Measurements from ENCODE around the gene SPHK1.

SPHK1 gene

DNA sequence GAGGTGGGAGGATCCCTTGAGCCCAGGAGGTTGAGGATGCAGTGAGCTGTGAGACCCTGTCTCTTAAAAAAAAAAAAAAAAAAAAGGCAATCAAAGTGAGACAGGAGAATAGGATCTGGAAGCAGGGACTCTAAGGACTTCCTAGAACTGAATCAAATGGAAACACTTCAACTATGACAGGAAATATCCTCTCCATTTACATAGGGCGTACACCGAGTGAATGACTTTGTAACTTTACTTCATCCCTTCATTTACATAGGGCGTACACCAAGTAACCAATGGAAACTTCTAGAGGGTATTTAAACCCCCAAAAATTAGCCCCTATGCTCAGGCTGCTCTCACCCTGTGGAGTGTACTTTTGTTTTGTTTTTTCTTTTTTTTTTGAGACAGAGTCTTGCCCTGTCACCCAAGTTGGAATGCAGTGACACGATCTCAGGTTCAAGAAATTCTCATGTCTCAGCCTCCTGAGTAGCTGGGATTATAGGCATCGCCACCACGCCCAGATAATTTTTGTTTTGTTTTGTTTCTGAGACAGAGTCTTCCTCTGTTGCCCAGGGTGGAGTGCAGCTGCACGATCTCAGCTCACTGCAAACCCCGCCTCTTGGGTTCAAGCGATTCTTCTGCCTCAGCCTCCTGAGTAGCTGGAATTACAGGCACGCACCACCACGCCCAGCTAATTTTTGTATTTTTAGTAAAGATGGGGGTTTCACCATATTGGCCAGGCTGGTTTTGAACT is 21.1 kb upstream of the SPHK1 start:
- DNase-seq: no peak

DNA sequence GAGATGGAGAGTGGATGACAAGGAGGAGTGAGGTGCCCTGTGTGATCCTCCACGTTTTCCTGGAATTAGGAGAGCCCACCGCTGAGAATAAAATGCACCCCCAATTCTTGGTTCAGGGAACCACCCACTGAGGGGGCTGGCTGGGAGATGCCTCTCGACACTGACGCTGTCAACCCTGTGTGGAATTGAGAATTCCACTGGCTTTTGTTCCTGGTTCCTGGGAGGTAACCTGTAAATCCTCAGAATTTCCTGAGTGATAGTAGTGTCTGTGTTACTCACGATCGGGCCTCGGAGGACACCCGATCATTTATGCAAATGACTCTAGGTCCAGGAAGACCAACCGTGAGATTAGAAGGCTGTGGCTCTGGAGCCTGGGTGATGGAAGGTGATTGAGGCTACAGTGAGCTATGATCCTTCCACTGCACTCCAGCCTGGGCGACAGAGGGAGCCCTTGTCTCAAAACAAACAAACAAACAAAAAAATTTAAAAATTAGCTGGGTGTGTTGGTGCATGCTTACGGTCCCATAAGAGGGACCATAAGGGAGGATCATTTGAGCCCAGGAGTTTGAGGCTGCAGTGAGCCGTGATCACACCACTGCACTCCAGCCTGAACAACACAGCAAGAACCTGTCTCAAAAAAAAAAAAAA is 19.0 kb upstream of the SPHK1 start:
- no peak for DNase-seq

DNA sequence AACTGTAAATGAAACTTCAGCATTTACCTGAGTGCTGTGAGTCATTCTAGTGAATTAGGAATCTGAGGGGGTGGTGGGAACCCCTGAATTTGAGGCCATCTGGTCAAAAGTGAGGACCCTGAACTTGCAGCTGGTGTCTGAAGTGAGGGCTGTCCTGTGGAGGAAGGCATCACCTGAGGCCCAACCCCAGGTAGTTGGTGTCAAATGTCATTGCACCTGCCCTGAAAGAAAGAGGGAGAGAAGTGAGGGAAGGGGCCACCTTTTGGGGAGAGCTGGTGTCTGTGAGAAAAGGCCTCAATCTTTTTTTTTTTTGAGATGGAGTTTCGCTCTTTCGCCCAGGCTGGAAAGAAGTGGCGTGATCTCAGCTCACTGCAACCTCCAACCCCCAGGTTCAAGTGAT is 18.2 kb upstream of the SPHK1 start:
- no peak for DNase-seq

DNA sequence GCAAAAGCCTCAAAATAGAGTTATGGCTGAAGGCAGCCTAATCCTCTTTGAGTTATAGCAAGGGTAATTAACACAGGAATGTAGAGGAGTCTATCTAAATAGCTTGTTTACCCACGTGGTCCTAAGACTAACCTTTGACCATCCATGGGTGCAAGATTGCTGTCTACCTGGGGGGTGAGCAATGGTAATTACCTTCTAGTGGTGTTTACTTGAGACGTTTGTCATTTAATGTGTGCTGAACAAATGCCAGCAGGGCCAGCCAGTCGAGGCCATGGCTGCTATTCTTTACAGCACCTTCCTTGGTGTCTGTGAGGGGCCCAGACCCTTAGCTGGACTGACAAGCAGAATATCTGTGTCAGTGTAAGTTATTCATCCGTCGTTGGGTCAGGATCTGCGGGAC is 16.8 kb upstream of the SPHK1 start:
- no peak for DNase-seq

DNA sequence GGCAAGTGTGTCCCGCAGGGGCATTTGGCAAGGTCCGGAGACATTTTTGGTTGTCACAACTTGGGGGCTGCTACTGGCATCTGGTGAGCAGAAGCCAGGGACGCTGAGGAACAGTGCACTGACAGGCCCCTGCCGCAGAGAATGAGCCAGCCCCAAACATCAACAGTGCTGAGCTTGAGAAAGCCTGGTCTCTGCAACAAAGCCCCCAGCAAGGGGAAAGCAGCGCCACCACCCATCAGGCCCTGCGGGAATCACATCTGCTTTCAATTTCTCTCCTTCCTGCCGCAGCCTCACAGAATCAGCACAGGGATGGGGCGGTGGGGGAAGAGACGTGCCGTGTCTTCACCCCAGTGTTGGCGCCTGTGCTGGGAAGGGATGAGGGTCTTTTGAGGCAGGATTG is 15.9 kb upstream of the SPHK1 start:
- no peak for DNase-seq

DNA sequence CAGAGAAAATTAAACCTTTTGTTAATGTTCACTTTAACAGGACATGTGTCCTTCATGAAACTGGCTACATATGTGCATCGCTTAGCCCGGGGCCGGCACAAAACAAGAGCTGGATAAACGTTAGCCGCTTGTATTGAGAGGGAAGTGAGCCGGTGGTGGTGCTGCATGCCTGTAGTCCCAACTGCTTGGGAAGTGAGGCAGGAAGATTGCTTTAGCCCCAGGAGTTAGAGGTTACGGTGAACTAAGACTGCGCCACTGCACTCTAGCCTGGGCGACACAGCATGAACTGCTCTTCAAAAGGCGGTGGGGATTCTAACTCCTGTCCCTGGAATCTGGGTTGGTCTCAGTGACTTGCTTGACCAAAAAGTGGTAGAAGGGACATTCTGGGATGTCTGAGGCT is 15.0 kb upstream of the SPHK1 start:
- DNase-seq: no peak

DNA sequence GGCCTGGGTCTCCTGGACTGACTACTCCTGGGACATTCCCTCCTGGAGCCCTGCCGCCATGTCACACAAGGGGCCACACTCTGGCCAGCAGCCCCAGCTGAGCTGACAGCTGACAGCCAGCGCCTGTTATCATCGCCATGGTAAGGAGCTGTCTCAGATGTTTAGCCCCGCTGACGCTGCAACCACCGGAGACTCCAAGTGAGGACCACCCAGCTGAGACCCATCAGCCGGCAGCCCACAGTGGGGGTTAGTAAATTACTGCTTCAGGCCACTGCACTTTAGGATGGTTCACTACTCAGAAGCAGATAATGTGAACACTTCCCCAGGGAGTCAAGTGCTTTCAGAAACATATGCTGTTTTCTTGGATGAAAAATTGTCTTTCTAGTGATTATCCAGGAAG is 14.6 kb upstream of the SPHK1 start:
- no peak for DNase-seq

DNA sequence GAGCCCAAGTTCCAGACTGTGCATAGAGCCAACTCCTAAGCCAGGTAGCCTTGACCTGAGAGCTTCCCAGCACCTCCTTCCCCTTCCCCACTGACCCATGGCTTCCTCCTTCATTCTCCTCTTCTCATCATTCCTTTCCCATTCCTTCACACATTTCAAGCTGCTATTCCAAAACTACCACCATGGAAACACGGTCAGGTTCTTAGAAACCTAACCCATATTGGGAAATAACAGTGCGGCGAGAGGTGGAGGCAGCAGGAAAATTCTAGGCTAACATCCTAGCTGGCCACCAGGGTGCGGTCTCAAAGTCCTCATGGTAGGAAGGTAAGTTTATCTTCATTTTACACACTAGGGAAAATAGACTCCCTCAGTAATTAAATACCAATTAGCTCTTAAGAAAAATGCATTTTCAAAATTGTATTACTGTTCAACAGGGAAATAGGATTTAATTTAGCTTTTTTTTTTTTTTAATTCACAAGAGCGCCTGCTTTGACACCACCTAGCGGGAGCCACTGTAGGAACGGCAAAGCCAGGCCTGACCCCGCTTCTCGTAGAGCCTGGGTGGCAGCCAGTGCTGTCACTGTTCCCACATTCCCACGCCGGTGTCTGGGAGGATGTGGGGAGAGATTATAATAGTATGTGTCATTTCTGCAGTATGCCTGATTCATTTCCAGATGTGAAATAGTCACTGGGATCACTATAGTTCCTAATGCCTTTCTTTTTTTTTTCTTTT is 14.0 kb upstream of the SPHK1 start:
- DNase-seq: no peak

DNA sequence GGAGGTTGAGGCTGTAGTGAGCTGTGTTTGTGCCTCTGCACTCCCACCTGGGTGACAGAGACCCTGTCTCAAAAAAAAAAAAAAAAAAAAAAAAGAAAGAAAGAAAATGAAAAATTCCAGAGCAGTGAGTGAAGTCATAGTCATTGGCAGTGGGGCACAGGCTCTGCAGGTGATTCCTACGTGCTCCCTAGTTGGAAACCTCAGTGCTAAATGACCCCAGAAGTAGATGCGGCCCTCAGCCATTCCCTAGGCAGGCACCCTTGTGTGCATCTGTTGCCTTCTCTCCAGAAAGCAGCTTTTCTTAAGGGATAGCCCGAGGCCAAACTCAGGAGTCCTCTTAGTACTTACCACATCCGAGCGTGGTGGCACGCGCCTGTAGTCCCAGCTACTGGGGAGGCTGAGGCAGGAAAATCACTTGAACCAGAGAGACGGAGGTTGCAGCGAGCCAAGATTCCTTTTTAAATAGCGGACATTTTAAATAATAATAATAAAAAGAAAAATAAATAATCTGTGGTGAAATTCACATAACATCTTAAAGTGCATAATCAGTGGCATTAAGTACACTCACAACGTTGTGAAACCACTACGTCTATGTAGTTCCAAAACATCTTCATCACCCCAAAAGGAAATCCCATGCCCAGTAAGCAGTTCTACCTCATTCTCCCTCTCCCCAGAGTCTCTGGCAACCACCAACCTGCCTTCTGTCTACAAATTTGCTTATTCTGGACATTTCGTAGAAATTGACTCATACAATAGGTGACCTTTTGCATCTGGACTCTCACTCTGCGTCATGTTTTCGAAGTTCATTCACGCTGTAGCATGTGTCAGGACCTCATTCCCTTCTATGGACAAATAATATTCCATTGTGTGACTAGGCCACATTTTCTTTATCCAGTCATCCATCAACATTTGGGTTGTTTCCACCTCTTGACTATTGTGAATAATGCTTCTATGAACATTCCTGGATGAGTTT is 12.5 kb upstream of the SPHK1 start:
- no peak for DNase-seq

DNA sequence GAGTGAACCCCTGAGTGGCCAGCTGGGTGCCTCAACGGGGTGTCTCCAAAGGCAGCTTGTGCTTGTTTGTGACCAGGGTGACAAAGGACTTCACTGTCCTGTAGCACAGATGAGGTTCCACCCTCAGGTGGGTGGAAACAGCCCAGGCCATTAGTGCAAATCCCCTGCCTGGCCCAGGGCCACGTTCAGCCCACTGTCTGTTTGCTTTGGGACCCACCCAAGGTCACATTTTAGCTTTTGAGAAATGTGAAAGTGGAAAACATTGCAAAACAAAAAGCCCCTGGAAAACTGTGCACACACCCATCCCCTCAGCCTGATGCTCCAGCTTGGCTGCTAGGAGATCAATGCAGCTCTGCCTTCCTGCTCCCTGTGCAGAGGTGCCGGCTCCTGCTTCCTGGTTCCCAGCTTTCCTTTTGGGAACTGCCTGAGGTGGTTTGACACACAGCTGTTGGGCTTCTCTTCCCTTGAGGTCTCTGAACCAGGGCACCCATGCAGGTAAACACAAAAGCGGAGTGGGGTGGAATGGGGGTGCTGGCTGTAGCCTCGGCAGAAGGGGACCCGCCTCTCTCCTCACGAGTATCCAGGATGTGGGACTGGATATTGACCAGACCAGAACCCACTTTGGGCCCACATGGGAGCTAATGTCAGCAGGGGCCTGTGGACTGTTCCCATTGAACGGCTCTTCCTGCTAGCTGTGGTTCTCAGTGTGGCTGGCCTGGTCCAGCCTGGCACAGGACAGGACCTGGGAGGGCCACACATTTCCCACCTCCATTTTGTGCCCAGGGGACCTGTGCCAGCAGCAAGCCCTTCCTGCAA is 7.9 kb upstream of the SPHK1 start:
- DNase-seq: no peak

DNA sequence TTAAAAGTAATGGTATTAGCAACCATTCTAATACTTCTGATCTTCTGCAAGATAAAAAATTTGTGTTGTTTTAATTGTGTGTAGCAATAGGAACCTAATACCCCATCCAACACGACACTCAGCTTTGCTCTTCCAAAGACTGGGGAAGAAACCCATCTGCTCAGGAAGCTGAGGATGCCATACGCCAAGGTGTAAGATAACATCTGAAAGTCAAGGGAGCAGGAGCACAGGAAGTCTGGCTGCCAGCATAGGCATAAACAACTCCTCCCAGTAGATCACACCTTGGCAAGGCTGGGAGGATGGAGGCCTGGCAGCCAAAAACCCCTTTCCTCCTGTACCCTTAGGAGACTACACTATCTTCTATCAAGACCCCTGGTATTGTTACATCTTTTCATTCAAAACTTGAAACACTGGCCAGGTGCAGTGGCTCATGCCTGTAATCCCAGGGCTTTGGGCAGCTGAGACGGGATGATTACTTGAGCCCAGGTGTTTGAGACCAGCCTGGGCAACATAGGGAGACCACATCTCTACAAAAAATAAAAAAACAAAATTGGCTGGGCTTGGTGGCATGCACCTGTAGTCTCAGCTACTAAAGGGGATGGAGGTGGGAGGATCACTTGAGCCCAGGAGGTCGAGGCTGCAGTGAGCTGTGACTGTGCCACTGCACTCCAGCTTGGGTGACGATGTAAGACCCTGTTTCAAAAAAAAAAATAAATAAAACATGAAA is 5.7 kb upstream of the SPHK1 start:
- no peak for DNase-seq

DNA sequence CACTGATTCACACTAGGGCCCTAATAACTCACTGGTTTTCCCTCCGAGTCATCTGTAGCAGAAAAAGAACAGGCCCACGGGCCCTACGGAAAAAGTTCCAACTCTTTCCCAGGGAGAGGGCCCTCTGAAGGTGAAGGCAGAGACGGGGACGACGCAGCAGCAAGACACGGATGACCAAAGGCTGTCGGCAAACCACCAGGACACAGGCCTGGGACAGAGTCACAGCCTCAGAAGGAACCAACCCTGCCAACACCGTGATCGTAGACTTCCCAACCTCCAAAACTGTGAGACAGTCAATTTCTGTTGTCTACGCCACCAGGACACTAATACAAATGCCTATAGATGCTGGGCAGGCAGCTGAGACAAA is 5.2 kb upstream of the SPHK1 start:
- DNase-seq: no peak

DNA sequence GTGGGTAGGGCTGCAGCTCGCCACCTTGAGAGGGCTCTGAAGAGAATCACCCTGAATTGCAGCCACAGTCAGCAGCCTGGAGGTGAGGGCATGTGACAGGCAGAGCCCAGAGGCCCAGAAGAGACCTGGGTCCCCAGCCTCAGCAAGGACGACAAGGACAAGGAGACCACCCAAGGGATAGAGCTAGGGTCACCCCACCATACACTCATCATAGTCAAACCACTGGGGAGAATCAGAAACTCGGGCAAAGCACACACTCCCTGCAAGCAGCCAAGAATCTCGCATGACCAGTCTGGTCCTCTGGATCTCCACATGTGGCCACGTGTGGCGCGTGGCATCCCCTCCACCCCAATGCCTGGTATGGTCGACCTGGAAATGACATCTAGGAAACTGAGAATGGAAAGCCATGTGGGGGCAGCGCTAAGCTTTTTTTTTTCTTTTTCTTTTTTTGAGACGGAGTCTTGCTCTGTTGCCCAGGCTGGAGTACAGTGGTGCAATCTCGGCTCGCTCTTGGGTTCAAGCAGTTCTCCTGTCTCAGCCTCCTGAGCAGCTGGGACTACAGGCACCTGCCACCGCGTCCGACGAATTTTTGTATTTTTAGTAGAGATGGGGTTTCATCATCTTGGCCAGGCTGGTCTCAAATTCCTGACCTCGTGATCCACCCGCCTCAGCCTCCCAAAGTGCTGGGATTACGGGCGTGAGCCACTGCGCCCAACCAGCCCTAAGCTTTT is 4.6 kb upstream of the SPHK1 start:
- DNase-seq: no peak

DNA sequence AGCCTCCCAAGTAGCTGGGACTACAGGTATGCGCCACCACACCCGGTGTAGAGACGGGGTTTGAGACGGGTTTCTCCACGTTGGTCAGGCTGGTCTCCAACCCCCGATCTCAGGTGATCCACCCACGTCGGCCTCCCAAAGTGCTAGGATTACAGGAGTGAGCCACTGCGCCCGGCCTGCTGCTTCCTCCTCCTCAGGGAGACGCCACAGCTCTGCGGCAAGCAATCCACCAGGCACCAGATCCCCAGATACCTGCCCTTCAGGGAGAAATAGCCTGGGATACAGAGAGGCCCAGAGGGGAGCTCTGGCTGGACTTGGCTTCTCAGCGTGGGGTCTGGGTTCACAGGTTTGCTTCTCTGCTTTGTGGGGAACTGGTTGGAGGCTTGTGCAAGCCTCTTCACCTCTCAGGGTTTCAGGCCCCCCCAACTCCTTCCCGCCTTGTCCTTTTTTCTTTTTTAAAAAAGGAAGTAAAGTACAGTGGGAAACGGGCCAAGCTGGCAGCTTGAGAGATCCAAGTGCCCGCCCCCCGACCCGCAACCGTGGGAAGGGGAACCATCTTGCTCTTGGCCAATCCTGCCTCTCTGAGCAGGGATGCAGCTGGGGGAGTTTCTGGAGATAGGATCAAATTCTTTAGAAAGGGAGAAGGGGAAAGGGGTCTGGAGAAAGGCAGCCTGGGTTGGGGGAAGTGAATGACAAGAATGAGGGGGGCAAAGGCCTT is 2.6 kb upstream of the SPHK1 start:
- no peak for DNase-seq

DNA sequence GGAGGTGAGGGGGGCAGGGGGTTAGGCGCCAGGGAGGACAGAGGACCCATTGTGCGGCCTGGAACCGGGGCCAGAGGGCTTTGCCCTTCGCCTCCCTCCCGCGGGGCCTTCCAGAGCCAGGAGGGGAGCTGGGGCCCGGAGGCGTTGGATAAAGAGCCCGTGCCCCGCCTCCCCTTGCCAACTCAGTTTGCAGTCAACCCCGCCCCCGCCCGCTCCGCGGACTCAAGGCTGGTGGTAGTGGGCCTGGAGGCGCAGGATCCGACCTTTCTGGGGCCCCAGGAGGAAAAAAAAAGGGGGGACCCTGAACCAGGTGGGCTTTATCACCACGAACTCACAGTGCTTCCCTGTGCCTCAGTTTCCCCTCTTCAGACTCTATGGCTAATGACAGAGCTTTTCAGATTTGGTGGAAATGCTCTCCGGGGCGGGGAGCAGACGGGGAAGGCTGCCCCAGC is 2.0 kb upstream of the SPHK1 start:
- DNase-seq: peak; percentile 29 to 34

DNA sequence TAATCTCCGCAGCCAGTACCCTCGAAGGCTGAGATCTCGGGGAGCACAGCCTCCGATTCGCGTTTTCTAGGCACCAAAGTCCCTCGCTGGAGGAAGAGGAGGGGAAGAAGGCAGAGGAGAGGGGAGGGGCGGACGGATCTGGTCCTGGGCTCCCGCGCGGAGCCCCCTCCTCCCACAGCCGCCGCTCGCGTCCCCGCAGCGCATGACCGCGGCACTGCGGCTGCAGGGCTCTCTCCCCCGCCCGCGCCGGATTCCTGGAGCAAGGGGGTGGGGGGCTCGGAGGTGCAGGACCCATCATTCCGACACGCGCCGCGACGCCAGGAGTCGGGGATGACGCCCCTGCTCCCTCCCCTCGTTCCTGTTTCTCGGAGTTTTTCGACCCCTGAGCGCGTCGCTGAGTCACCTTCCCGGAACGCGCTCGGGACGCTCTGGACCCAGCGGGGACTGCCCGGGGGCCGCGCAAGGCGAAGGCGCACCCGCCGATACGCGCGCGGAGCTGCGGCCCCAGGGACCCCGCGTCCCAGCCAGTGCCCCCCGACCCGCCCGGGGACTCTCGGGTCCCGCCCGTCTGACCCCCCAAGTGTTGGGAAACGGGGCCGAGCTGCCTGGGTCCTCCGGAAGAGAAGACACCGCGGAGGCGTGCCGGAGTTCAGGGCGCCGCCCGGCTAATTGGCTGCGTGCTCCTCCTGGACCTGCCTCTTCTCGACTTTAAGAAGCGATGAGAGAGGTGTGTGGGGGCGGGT is 1.4 kb upstream of the SPHK1 start:
- peak; percentile 55 to 68 for DNase-seq

DNA sequence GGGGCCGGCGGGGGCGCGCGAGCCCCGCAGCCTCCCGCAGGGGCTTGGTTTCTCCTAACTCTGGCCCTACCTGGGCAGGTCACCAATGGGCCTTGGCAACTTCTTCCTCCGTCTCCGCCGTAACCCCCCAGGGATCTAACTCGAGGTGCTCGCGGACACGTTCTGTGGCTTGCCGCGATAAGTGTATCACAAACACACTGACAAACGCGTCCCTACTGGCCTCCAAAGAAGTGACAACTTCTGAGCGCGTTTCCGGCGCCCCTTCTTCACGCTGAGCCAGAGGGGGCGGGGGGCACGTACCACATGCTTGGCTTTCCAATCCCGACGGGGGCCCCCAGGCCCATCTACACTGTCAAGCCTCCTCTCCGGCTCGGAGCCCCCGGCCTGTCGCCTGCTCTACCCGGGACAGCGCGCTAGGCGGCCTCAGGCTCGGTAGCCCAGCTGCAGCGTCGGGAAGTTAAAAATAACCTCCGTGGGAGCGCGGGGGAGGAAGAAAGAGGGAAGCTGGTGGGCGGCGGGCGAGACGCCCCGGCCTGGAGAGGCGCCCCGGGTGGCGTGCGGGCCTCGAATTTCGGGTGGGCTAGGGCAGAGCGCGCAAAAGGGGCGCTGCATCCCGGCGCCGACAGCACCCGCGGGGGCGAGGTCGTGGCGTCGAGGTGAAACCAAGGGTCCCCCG is 725 bp upstream of the SPHK1 start:
- peak; percentile 46 to 58 for DNase-seq
